GM18868 (cell line): ENCODE results near the gene ARL16.

Experiments
- ATAC-seq: cut with Tn5 transposase; IDR thresholded peaks from one replicate; pipeline ENCODE4 v1.9.1; 2021; ENCODE audit warnings: mild to moderate bottlenecking, moderate library complexity; ENCODE audit not compliant: unreplicated experiment

ARL16 gene

GRCh38 chr17:81713004-81713555 is 29.5 kb upstream of the ARL16 start:
- no peak for ATAC-seq

- peak; percentile 23 for ATAC-seq
Measured at GRCh38 chr17:81712468-81713003, 28.9 kb upstream of the ARL16 start.

GRCh38 chr17:81711814-81712467 is 28.3 kb upstream of the ARL16 start, which contains the start of gene SLC25A10:
TSS of gene SLC25A10 (plus strand) at chr17:81712284. CDS start at chr17:81712427, 143 bp downstream.
- ATAC-seq, result peak; percentile 59

GRCh38 chr17:81710514-81711308 is 27.1 kb upstream of the ARL16 start:
- ATAC-seq, result no peak

DNA sequence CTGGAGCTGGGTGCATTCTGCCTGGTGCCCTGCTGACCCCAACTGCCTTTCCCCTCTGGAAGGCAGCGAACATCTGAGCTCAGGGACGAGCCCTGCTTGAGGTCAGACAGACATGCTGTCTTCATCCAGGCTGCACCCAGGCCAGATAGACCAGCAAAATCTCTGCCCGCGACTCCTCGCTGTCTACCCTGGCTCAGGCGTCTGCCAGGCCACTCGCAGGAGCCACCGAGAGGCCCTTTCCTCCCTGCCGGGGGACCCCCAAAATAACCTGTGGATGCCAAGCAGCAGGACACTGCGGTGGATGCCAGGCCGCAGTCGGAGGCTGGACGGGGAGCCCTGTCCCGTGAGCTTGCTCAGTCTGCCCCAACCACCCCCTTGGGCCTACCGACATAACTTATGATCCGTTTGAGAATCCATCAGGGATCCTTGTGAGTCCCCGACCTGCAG is 25.2 kb upstream of the ARL16 start:
- ATAC-seq, result no peak

DNA sequence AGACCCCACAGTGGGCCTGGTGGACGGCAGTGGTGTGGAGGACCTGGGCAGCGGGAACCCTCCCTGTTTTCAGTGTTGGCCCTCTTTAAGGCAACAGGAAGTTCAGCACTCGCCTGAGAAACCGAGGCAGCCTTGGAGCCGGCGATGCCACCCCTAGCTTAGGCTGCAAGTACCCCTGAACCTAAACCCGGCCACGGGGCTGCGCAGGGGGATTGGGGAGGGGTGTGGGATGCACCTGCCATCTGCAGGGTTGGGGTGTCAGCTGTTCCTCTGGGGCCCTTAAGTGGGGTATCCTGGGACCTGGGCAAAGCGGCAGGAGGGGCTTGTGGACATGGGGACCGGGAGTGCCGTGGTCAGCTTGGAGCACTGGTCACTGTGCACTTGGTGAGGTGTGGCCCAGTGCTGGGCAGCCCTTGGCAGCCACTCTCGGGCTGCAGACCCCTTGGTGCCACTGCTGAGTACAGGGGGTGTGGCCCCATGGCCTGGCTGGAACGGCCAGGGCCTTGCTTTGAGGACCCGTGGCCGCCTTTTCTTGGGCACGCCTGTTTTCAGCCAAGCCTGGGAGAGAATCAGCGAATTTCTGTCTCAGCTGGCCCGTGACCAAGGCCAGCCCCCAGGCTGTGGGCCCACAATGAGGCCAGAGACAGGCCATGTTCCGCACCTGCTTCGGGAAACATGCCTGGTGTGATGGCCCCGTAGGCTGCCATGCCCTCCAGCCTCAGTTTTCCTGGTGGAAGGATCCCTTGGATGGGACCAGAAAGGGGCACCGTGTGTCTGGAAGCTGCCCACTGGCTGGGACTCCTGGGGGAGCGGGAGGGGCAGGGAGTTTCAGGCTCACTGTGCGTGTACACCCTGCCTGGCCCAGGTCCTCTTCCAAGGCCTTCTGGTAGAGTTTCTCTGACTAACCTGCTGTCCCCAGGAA is 24.4 kb upstream of the ARL16 start:
- ATAC-seq, result no peak

GRCh38 chr17:81706757-81707624 is 23.4 kb upstream of the ARL16 start:
- no peak for ATAC-seq

DNA sequence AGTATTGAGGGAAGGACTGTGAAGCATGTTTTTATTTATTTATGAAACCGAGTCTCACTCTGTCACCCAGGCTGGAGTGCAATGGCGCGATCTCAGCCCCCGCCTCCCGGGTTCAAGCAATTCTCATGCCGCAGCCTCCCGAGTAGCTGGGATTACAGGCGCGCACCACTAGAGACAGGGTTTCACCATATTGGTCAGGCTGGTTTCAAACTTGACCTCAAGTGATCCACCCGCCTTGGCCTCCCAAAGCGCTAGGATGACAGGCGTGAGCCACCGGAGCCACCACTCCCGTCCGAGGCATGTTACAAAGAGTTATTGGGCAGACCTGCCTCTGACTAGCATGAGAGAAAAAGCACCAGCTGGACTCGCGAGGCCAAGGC is 22.6 kb upstream of the ARL16 start:
- ATAC-seq, result no peak

DNA sequence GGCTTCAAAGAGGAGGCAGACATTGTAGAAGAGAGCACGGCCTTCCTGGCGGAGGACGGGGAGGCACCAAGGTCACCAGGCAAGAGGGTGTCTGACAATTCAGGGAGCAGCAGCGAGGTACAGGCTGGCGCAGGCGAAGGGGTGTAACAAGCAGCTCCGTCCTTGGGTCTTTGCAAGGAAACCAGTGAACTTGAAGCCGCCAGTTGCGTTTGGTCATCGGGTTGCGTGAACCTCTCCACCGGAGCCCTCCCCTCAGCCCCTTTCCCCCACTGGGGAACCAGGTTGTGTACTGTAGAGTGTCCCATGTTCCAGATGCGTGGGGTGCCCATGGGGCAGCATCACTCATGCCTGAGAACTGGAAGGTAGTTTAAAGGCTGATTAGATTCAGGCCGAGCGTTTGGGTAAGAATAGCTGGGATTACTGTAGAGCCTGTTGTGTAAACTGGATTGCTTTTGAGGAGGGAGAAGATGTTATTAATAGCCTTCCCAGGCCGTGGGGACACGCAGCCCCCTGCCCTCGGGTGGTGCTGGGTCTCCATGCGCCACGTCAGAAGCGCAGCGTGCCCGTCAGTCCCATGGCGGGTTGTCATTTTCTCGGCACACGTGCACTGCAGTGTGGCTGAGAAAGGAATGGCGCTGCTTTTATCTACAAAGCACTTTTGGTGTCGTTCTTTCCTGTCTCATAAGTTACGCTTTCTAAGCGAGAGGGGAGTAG is 22.1 kb upstream of the ARL16 start:
- ATAC-seq, result no peak

DNA sequence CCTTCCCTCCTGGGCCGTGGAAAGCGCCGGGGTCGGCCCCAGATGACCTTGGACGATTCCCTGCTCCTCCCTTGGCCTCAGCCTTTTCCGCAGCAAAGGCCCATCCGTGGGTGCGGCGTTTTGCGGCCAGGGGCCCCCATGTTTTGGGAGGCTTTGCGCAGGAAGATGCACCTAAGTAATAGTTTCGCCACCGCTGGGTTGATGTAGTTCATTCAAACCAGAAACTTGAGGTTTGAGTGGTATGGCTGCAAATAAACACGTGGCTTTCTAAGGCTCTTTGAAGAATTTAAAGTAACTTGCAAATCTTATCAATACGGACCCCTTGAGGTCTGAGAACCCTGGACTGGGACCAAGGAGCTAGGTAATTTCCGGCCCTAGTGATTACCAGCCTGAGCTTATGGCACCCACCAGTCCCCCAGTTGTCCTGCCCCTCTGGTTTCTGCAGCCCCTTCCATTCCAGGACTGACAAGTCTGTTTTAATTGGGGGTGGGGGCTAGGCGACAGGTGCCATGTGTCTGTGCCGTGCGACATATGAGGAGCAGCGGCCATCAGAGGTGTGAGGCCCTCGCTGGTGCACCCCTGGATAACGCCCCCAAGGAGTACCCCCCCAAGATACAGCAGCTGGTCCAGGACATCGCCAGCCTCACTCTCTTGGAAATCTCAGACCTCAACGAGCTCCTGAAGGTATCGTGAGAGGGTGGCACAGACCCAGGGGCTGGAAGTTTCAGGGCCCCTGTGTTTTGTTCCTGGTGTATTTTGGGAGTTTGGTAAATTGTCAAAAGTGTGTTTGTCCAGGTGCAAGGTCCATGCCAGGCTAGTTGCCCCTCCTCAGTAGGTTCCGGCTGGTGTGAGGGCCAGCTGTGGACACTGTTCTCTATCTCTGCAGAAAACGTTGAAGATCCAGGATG is 20.4 kb upstream of the ARL16 start:
- ATAC-seq, result no peak

DNA sequence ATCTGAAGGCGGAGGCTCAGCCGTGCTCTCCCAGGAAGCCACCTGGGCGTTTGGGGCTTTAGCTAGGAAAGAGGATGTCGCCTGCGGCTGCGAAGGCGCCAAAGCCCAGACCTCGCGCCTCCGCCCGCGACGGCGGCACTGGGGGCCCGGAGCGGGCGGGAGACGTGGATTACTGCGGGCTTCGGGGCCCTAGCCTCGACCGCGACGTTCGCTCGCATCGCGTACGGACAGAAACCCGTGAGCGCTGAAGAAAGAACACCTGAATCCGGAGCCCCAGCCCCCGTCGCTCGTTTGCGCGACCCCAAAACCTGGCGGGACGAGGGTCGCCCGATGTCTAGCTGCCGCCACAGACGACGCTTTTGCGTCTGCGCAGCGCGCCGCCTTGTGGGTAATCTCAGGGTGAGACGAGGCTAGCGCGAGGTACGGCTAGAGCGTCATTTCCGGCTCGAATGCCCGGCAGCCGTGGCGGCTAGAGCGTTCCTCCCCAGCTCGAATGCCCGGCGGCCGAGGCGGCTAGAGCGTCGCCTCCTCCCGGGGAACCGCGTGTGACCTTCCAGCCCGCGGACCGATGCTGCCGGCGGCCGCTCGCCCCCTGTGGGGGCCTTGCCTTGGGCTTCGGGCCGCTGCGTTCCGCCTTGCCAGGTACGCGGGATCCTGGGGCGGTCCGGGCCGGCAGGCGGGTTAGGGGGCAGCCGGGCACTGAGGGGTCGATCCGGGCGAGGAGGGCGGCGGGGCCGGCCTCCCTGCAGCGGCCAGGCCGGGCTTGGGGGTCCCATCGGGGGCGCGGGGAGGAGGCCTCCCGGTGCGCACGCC is 19.5 kb upstream of the ARL16 start, which contains the start of gene MRPL12:
MRPL12 (plus strand) TSS at position 434 of the 813 bp plus-strand sequence; CDS start at position 569, 135 bp downstream.
- ATAC-seq, result peak; percentile 81

- ATAC-seq, result no peak
Measured at GRCh38 chr17:81701288-81702071, 17.9 kb upstream of the ARL16 start.

GRCh38 chr17:81700353-81701287 is 17.0 kb upstream of the ARL16 start:
- no peak for ATAC-seq

- ATAC-seq, result no peak
Measured at GRCh38 chr17:81697261-81698044, 13.9 kb upstream of the ARL16 start.
